HG02588 (cell line): ENCODE data around the gene APOBEC3A.
"Not testable (repeated sequence)": the region's sequence is repeated elsewhere in the genome, so short reads cannot be mapped to it uniquely, and the experiment has no call there.

Experiments
- ATAC-seq: cut with Tn5 transposase; IDR thresholded peaks from one replicate; pipeline ENCODE4 v1.9.1; 2021; ENCODE audit warnings: mild to moderate bottlenecking, moderate library complexity; ENCODE audit not compliant: unreplicated experiment

The APOBEC3A gene

DNA sequence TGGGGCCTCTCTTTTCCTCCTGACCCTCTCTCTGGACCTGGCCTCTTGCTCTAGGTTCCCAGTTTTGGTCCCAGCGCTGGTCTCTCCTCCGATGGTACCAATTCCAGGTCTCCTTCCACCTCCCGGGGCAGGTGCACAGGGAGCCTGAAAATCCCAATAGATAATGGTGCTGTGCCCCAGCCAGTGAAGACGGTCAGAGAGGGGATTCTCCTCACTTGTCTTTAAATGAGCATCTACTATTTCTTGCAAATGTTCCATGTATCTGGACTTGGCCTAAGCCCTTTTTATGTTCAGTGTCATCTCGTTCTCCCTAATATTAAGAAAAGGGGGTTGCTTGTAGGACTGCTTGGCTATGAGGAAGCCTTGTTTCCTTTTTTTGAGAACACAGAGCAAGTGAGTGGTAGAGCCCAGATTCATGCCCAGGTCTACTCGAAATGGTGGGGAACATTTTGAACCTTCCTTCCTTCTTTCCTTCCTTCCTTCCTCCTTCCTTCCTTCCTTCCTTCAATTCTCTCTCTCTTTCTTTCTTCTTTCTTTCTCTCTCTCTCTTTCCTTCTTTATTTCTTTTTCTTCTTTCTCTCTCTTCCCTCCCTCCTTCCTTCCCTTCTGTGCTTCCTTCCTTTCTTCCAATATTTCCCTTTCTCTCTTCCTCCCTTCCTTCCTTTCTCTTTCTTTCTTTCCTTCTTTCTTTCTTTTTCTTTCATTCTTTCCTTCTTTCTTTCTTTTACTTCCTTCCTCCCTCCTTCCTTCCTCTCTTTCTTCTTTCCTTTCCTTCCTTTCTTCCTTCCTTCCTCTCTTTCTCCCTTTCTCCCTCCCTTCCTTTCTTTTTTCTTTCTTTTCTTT is 620 bp downstream of the APOBEC3A start:
- ATAC-seq: no peak

DNA sequence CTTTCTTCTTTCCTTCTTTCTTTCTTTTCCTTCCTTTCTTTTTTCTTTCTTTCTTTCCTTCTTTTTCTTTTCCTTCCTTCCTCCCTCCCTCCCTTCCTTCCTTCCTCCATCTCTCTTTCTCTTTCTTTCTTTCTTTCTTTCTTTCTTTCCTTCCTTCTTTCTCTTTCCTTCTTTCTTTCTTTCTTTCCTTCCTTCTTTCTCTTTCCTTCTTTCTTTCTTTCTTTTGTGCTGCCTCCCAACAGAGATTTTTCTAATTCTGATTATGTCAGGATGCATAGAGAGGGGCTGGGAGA is 1.2 kb downstream of the APOBEC3A start:
- not testable (repeated sequence) for ATAC-seq

DNA sequence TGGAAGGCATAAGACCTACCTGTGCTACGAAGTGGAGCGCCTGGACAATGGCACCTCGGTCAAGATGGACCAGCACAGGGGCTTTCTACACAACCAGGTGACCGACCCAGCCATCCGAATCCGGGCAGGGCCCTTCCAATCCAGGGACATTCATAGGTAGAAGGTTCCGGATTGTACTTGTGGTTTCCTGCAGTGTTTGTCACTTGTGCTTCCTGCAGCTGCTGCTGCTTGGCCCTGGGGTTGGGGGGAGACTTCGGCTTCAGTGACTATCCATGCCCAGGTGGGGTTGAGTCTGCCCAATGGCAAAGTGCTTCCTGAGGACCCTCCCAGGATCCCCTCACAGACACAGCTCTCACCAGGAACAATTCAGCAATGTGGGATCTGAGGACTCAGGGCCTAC is 2.2 kb downstream of the APOBEC3A start:
- ATAC-seq: no peak

DNA sequence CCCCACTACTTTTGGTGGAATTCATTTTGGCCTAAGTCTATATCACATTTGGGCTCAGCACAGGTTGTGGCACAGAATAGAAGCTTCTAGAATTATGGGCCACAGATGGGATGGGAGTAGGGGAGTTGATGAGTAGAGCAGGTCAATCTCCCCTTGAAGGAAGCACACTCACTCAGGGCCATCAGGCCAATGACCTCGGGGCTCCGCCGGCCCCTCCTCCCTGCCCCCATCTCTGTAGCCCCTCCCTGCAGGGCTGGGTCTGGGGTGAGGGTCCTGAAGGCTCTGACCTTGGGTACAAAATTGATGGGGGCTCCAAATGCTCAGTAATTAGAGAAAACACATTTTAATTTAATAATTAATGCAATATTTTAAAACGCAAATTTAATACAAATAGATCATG is 3.3 kb downstream of the APOBEC3A start:
- ATAC-seq: not testable (repeated sequence)

DNA sequence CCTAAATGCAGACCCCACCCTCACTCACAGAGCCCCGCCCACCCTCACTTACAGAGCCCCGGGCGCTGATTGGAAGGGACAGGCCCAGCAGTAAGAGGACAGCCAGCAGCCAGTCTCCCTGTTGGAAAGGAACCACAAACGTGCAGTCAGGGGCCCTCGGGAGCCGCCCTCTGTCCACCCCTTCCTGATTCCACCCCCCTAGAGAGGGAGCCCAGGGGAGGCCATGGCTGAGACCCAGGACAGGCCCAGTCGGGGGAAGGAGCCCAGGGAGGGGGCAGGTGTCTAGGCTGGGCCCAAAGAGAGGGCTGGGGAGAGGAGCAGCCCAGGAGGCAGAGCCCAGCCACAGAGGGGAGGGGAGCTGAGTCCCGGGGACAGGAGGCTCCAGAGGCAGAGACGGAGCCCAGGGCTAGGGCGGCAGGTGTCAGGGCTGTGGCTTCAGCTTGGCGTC is 5.9 kb downstream of the APOBEC3A start:
- ATAC-seq: not testable (repeated sequence)

DNA sequence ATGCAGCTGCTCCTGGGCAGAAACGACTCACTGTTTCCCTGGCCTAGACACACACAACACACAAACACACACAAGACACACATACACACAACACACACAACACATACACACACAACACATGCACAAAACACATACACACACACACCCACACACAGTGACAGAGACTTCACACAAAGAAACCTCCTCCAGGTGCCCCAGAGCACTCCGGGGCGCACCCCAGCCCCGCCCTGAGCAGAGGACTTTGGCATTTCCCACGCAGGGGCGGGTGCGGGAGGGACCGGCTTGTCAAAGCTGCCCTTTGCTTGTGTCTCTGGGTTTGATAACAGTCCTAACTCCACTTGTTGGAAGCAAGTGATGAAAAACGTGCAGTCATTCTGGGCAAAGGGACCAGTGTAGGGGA is 6.5 kb downstream of the APOBEC3A start:
- no peak for ATAC-seq

DNA sequence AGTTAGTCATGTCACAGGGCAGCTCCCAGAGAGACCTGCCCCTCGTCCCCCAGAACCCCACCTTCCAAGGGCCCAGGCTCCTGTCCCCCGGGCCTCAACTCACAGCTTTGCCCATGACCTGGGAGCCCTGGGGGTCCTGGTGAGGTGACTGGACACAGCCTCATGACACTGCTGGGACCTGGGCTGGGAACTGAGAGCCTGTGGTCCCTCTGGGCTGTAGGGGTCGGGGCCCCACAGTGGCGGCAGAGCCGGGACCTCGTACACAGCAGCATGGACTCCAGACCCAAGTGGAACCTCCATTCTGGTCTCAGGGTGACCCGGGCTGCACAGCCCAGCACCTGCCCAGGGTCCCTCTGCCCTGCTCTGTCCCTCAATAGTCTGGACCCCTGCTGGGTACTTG is 6.9 kb downstream of the APOBEC3A start:
- no peak for ATAC-seq

DNA sequence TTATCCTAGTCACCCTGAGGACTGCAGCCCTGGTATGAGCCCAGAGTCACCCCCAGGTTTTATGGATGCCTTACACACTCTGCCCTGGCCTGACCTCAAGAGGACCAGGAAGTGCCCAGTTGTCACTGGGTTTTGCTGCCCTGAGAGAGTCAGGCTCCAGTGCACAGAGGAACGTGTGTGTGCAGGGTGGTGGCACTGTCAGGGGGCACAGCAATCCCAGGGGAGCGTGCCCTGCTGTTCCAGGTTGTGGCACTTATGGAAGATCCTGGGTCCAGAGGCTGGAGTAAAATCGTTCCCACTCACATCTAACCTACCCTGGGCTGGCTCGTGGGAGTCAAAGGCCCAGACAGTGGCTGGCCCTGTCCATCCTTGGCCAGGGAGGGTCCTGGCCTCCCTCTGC is 7.6 kb downstream of the APOBEC3A start:
- no peak for ATAC-seq

DNA sequence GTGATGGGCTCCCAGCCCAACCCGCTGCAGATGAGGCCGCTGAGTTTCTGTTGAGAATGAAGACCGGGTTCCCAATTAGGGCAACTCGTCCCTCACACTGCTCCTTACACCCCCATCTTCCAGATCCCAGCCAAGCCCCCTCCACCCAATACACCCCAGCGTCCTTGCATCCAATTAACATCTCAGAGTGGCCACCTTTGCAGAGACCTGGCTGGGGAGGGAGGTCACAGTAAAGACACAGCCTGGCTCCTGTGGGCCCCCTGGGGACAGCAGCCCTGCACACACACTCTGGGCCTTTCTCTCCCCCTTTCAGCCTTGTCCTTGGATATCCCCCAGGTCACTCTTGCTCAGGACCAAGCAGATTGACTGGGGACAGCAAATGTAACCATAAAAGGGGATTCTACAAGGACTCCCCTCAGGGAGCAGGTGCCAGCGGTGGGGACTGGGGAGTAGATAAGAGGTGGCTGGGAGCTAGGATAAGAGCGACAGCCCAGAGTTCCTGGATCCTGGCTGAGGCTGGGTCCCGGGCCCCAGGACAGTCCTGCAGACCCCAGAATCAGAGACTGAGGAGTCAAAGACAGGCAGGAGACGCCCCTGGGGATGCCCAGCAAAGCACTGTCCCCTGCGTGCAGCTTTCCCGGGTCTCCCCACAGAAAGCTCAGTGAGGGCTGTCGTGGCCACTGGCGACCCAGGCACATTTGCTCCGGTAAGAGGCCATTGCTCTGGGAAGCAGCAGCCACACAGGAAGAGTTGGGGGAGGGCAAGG is 8.4 kb downstream of the APOBEC3A start:
- no peak for ATAC-seq

DNA sequence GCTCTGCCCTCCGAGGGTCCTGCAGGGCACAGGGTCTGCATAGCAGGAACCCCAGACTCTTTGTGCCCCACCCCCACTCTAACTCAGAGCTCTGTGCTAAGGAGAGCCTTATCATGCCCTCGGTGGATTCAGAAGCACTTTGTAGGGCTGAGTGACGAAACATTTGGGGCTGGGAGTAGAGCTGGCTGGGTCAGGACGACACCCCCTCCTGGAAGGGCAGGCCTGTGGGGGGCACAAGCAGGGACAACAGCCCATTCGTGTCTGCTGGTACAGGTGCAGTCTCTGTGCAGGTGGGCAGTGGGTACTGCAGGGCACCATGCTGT is 8.9 kb downstream of the APOBEC3A start:
- no peak for ATAC-seq

DNA sequence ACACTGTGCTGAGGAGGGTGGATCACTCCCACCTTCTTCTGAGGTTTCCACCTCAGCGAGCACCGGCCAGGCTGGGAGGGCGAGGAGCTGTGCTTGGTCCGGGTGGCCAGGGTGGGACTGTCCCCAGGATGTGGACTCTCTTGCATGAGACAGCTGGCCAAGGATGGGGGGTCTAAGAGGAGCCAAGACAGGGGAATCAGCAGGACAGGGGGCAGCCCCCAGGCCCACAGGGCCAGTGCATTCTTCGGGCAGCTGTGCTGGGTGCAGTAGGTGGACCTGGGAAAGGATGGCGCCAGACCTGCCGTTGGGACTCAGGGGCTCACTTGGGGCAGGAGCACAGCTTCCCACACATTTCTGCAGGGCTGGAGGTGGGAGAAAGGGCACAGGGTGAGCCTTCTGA is 9.5 kb downstream of the APOBEC3A start:
- ATAC-seq: no peak

DNA sequence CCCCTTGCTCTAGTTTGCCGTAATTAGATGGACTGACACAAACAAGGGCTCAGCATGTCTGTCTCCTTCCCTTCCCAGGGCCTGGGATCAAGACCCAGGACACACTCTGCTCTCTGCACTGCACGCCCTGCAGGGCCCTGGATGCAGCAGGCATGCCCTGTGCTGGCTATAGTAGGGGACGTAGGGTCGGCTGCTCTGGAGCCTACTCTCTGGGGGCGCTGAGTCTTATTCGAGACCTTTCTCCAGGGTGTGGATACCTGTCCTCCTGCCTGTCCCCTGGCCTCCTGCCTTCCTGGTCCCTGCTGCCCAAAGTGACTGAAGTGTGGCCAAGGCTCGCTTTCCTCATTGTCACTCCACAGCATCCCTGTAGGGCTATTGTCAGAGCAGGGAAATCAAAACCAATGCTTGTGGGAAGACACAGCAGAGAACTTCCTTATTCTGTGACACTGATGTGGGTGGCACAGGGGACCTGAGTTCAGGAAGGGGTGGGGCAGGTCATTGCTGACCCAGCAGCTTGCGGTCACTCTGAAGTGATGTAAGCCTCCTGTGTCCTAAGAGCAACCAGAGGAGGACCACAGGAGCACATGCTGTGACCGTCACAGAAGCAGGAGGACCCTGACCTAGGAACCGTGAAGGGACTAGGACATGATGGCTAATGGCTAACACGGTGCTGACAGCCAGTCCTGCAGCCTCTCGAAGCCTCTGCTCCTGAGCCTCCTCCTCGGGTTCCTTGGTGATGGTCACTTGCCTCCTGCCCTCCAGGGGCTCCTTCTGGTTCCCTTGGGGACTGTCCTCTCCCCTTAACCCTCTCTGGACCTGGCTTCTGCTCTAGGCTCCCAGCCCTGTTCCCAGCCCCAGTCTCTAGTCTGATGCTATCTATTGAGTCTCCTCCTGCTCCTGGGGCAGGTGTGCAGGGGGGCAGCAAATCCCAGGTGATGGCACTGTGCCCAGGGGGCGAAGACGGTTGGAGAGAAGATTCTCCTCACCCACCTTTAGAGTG is 10.3 kb downstream of the APOBEC3A start:
- no peak for ATAC-seq

DNA sequence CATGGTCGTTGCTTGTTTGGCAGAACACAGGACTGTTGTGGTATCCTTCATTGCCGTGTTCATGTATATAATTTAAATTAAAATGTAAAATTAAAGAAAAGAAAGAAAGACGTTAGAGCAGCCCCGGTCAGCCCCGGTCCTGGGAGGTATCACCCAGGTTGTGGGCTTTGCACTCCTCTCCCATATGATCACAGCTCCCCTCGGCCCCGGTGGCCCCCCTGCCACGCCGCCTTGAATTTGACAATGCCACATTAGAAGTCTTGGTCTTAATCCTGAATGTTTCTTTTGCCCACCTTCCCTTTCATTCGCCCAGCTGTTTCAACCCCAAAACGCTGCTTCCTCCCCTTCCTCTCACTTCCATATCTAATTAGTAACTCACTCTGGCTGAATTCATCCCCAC is 11.4 kb downstream of the APOBEC3A start:
- no peak for ATAC-seq

DNA sequence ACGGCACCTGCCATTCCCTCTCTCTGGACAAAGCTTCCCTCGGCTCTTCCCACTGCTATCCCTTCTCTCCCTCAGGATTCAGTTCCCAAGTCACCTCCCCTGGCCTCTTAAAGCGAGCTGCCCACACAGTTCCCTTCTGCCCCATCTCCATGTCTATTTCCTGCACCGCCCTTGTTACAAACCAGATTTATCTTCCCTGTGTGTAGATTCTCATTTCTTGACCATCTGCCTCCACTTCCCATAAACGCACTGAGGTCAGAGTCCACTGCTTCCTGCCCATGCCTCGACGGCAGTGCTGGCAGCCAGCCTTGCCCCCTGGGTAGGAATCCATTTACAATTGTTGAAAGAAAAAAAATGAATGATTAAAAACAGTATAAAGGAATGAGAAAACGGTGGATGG is 13.1 kb downstream of the APOBEC3A start:
- no peak for ATAC-seq

DNA sequence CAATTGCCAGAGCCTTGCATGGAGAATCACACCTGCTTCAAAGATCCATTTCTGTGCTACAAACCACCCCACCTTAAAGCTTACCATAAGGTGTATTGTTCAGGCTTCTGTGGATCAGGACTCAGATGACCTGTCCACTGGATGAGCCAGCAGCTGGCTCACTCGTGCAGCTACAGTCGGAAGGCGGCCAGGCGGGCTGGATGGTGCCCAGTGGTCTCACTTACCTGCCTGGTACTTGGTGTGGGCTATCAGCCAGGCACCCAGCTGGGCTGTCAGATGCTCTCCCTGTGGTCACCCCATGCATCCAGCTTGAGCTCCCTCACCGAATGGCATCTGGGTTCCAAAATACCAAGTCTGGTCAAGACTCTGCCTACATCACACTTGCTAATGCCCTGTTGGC is 13.8 kb downstream of the APOBEC3A start:
- ATAC-seq: no peak

DNA sequence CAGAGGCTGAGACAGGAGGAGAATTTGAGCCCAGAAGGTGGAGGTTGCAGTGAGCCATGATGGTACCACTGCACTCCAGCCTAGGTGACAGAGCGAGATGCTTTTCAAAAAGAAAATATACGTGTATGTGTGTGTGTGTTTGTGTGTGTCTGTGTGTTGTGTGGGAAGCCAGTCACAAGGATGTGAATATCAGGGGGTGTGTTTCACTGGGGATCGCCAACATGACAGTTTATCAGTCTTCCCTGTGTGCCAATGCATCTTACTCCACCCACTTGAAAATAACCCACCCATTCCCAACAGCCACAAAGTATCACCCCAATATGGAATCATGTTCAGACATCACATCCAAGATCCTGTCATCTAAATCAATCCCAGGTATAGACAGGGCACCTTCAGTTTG is 14.4 kb downstream of the APOBEC3A start:
- no peak for ATAC-seq

DNA sequence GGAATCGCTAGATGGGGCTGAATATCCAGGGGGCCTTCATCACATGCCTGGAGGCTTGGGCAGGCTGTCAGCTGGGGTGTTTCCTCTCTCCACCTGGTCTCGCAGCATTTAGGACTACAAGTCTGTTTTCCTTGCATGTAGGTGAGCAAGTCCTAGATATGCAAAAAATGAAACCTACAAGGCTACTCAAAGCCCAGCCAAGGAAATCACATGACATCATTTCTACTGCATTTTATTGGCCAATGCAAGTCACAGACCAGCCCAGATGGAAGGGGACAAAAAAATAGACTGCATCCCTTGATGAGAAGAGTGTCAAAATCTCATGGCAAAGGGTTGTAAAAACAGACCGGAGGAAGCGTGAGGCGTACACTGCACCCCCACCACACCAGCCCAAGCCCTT is 15.1 kb downstream of the APOBEC3A start:
- ATAC-seq: no peak

DNA sequence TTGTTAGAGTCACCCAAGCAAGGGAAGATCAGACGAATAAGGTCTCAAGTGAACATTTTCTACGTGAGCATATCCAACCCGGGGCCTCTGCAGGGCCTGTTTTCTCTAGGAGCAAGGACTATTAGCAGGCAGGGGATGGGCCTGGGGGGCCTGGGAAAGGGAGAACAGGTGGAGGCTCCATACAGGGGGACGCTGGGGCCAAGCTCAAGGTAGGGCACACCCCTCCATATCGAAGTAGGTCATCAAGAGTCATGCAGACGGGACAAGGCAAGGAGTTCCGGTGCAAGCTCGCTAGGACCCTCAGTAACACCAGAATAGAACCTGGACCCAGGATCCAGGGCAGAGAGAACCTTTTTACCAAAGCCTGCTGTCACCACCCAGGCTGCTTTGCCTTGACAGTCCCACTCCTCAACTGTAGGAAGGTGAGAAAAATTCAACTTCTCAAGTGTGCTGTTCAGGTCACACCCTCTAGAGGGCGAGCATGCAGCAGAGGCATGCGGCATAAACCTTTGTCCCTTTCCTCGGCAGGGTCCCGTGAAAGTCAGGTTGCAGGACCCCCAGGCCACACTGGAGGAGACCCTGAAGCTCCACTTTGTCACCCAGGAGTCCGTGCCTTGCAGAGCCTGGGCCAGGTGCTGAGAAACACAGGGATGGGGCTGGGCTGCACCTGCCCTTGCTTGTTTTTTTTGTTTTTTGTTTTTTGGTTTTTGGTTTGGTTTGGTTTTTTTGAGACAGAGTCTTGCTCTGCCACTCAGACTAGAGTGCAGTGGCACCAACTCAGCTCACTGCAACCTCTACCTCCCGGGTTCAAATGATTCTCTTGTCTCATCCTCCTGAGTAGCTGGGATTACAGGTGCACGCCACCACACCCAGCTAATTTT is 16.1 kb downstream of the APOBEC3A start:
- ATAC-seq: no peak

DNA sequence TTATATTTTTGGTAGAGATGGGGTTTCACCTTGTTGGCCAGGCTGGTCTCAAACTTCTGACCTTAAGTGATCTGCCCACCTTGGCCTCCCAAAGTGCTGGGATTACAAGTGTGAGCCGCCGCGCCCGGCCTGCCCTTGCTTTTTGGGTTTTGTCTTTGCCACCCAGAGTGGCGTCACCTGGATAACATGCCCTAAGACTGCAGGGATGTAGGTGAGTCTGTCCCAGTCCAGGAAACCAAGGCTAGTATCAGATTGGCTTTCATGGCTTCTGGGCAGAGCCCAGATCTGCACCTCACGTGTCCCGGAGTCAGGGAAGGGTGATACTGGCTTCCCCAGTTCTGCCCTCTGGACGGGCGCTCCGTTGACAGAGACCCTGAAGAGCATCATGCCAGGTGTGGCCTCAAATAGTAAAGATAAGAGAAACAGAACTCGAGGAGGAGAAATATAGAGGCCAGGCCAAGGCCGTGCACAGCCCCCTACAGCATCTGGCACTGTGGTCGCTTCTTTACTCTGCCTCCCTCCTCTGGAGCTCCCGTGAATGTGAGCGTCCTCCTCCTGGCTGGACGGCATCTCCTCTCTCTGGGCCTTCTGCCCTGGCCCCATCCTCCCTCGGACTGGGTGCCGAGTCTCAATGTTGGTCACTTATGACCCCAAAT is 16.9 kb downstream of the APOBEC3A start:
- no peak for ATAC-seq

DNA sequence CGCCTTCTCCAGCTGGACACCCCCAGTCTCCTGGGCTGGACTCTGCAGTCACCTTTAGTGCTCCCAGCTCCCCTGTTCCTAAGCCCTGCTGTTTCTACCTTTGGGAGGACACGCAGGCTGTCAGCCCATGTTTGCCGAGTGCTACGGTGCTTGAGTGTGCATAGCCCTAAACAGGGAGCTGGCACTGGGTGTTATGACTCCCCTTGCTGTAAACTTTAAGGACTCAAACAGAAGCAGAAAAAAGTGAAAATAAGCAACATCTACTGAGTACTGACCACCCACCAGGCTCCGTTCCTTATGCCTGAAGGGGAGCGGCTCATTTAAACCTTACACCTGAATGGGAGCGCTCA is 17.4 kb downstream of the APOBEC3A start:
- ATAC-seq: no peak
